Fibroblast of mammary gland (primary cell): ENCODE results near the gene SCGN.

Experiments
- DNase-seq: peaks from one replicate; pipeline ENCODE4 v3.0.0-alpha.2; 2010; ENCODE audit warnings: low read depth
- H3K4me3 ChIP-seq: 2 replicates; pipeline ENCODE4 v1.5.1; 2011; ENCODE audit warnings: low read depth, mild to moderate bottlenecking, low read length, moderate library complexity; ENCODE audit not compliant: control insufficient read depth
- CTCF ChIP-seq: conservative IDR thresholded peaks from 2 replicates; pipeline ENCODE4 v1.5.1; 2011; ENCODE audit warnings: low read depth, low read length, inconsistent platforms; ENCODE audit not compliant: control insufficient read depth, insufficient read depth

Gene SCGN

GRCh38 chr6:25697537-25698340 lies 45.7 kb downstream of the SCGN start:
- TF ChIP-seq CTCF = no peak
- DNase-seq = peak; percentile 19
- no peak overlapping the region for H3K4me3 ChIP-seq

- DNase-seq = no peak
- TF ChIP-seq CTCF = no peak
- H3K4me3 ChIP-seq = no peak overlapping the region
Observed at GRCh38 chr6:25698631-25699030, 46.6 kb downstream of the SCGN start.

- no peak overlapping the region for H3K4me3 ChIP-seq
- no peak for DNase-seq
- TF ChIP-seq CTCF = no peak
Observed at GRCh38 chr6:25699649-25700048, 47.6 kb downstream of the SCGN start.

- TF ChIP-seq CTCF = no peak
- H3K4me3 ChIP-seq = no peak overlapping the region
- DNase-seq = no peak
Observed at GRCh38 chr6:25700761-25701160, 48.7 kb downstream of the SCGN start.

- TF ChIP-seq CTCF = no peak
- no peak for DNase-seq
- H3K4me3 ChIP-seq = no peak overlapping the region
Observed at GRCh38 chr6:25701807-25702206, 49.8 kb downstream of the SCGN start.

- TF ChIP-seq CTCF = no peak
- no peak overlapping the region for H3K4me3 ChIP-seq
- DNase-seq = no peak
Observed at GRCh38 chr6:25703005-25703404, 51.0 kb downstream of the SCGN start.
